ENCODE measurements around the gene EHBP1. TPM values are rescaled to one million over a fixed set of nuclear protein-coding genes. Genes with fewer than 3 reads are reported as not detected.

The EHBP1 gene
- 32.1 and 35.0 TPM in 2 replicates for total RNA-seq (2021)
- Bru-seq, nascent RNA: percentile 70 among the genes with signal in this experiment
- percentile 58 among the genes with signal in this experiment for BruChase-seq, experiment 1, labeled RNA remaining after a 2-hour chase
- BruChase-seq, experiment 2, labeled RNA remaining after a 6-hour chase: percentile 55 among the genes with signal in this experiment
- long read RNA-seq, partial matches to known transcripts: 4 of 24 reads
- long read RNA-seq, other reads (novel, unspliced or antisense): 17 of 24 reads

GRCh38 chr2:62705007-62705829 lies at the start of gene EHBP1:
Gene EHBP1 (plus strand): TSS chr2:62705713. CDS start chr2:62707192, 1,479 bp downstream.
- TF ChIP-seq CTCF (conservative IDR thresholded peaks at IDR 0.05; ENCODE audit: low read depth, low read length) (no peak), EZH2 (IDR thresholded peaks at IDR 0.05; ENCODE audit: borderline replicate concordance, low read depth, low read length, poor library complexity, severe bottlenecking) (no peak)

GRCh38 chr2:62657783-62658182 lies 47.7 kb upstream of the EHBP1 start:
- no TSS peak for BruUV-seq (replicated peaks)
- intact Hi-C loops (cut with micrococcal nuclease; ENCODE audit: unreplicated experiment): no loop called here
- CTCF ChIA-PET: no interaction called here

More at GRCh38 chr2:62705007-62705829, at the start of gene EHBP1:
- intact Hi-C loops (cut with micrococcal nuclease; ENCODE audit: unreplicated experiment): no loop called here
- CTCF ChIA-PET: interaction anchor here (0.6 kb wide), 1 partner anchor 488 kb away, joined by 3 read pairs; no protein-coding TSS in a partner anchor
- Histone ChIP-seq H3K27me3 (replicated peaks; ENCODE audit: insufficient read depth, low read depth, low read length, poor library complexity) (no peaks in the 10 kb centered on the region), H3K4me1 (ENCODE audit: insufficient read depth, low read length, poor library complexity, severe bottlenecking) (peaks cover 11% of the 10 kb centered on the region), H3K36me3 (ENCODE audit: insufficient read depth, low read length, poor library complexity, severe bottlenecking) (no peaks in the 10 kb centered on the region), H3K9me3 (ENCODE audit: low read depth, low read length, poor library complexity, severe bottlenecking) (no peaks in the 10 kb centered on the region), H3K4me3 (ENCODE audit: low read depth, low read length, poor library complexity, severe bottlenecking) (peak within 1 kb of the TSS; percentile 69), H3K27ac (ENCODE audit: low read depth, low read length, poor library complexity, severe bottlenecking) (peak within 1 kb of the TSS; percentile 72)
- POLR2A ChIA-PET (ENCODE audit: low non-redundant PET): no interaction called here
- no TSS peak for BruUV-seq (replicated peaks)
- DNase-seq (ENCODE audit: low spot score): peak; percentile 99

GRCh38 chr2:62658891-62659290 lies 46.6 kb upstream of the EHBP1 start:
- Histone ChIP-seq H3K27me3 (replicated peaks; ENCODE audit: insufficient read depth, low read depth, low read length, poor library complexity) (no peaks in the 10 kb centered on the region), H3K27ac (ENCODE audit: low read depth, low read length, poor library complexity, severe bottlenecking) (no peak overlapping the region), H3K36me3 (ENCODE audit: insufficient read depth, low read length, poor library complexity, severe bottlenecking) (no peaks in the 10 kb centered on the region), H3K4me3 (ENCODE audit: low read depth, low read length, poor library complexity, severe bottlenecking) (no peak overlapping the region), H3K9me3 (ENCODE audit: low read depth, low read length, poor library complexity, severe bottlenecking) (no peaks in the 10 kb centered on the region), H3K4me1 (ENCODE audit: insufficient read depth, low read length, poor library complexity, severe bottlenecking) (no peaks in the 10 kb centered on the region)
- intact Hi-C loops (cut with micrococcal nuclease; ENCODE audit: unreplicated experiment): no loop called here
- ChIA-PET POLR2A (ENCODE audit: low non-redundant PET) (no interaction called here), CTCF (no interaction called here)
- TF ChIP-seq CTCF (conservative IDR thresholded peaks at IDR 0.05; ENCODE audit: low read depth, low read length) (no peak), EZH2 (IDR thresholded peaks at IDR 0.05; ENCODE audit: borderline replicate concordance, low read depth, low read length, poor library complexity, severe bottlenecking) (no peak)
- no peak for DNase-seq (ENCODE audit: low spot score)
- BruUV-seq (replicated peaks): no TSS peak

More at GRCh38 chr2:62657783-62658182, 47.7 kb upstream of the EHBP1 start:
- no peak overlapping the region for H3K27ac ChIP-seq (ENCODE audit: low read depth, low read length, poor library complexity, severe bottlenecking)
- H3K9me3 ChIP-seq (ENCODE audit: low read depth, low read length, poor library complexity, severe bottlenecking): no peaks in the 10 kb centered on the region
- DNase-seq (ENCODE audit: low spot score): no peak
- no peak overlapping the region for H3K4me3 ChIP-seq (ENCODE audit: low read depth, low read length, poor library complexity, severe bottlenecking)
- H3K4me1 ChIP-seq (ENCODE audit: insufficient read depth, low read length, poor library complexity, severe bottlenecking): no peaks in the 10 kb centered on the region
- no peaks in the 10 kb centered on the region for H3K36me3 ChIP-seq (ENCODE audit: insufficient read depth, low read length, poor library complexity, severe bottlenecking)
- H3K27me3 ChIP-seq (replicated peaks; ENCODE audit: insufficient read depth, low read depth, low read length, poor library complexity): no peaks in the 10 kb centered on the region
- POLR2A ChIA-PET (ENCODE audit: low non-redundant PET): no interaction called here
- TF ChIP-seq EZH2 (IDR thresholded peaks at IDR 0.05; ENCODE audit: borderline replicate concordance, low read depth, low read length, poor library complexity, severe bottlenecking): no peak
- TF ChIP-seq CTCF (conservative IDR thresholded peaks at IDR 0.05; ENCODE audit: low read depth, low read length): no peak
